B cell (primary cell): ENCODE measurements around the gene CIT. TPM values are rescaled to one million over a fixed set of nuclear protein-coding genes. Genes with fewer than 3 reads are reported as not detected.

ENCODE experiments used
- ATAC-seq: fragments of 200-7000 bp; cut with Tn5 transposase; one replicate; pipeline ENCODE4 v1.10.0; 2021; ENCODE audit warnings: low read depth, mild to moderate bottlenecking, moderate number of reproducible peaks, moderate library complexity
- CTCF ChIA-PET: fragments of 350-600 bp; sonication (Branson Sonifier 250); formaldehyde crosslinking; loops from one replicate; lab custom pipeline; 2021; ENCODE audit warnings: antibody characterized with exemption, inconsistent platforms; lab: Charles Lee
- POLR2A ChIA-PET: fragments of 350-600 bp; sonication (Branson Sonifier 250); formaldehyde crosslinking; loops from one replicate; lab custom pipeline; 2021; ENCODE audit warnings: antibody characterized with exemption; lab: Charles Lee
- DNase-seq: peaks from one replicate; pipeline ENCODE4 v3.0.0; 2013
- H2AFZ ChIP-seq: 2 replicates; pipeline ENCODE4 v1.6.1; 2012; ENCODE audit warnings: mild to moderate bottlenecking, low read depth, low read length; ENCODE audit not compliant: insufficient read depth, poor library complexity, severe bottlenecking
- H3K27ac ChIP-seq, 2 donors: 1 replicate in 1 of 2; 2 replicates in 1 of 2; pipeline ENCODE4 v1.5.1; 2012 to 2013; ENCODE audit warnings: low read length in 2 of 2, mild to moderate bottlenecking in 2 of 2, moderate library complexity in 1 of 2
- H3K27me3 ChIP-seq, 4 experiments: fragments of 200-600 bp in 1 of 4; sonication (generic) in 1 of 4; replicated peaks in 1 of 4; 1 replicate in 2 of 4; 2 replicates in 2 of 4; pipeline versions ENCODE4 v1.6.1 to v1.7.0; 2013 to 2016; ENCODE audit warnings: low read length in 3 of 4, mild to moderate bottlenecking in 2 of 4, mixed read lengths in 1 of 4, moderate library complexity in 1 of 4; ENCODE audit not compliant: insufficient read depth in 4 of 4, control insufficient read depth in 3 of 4; ENCODE audit errors: control extremely low read depth in 1 of 4
- H3K36me3 ChIP-seq, 2 experiments: replicated peaks in 1 of 2; 1 replicate in 1 of 2; 2 replicates in 1 of 2; pipeline versions ENCODE4 v1.6.1 to v1.7.1; 2013; ENCODE audit warnings: low read length in 1 of 2; ENCODE audit not compliant: insufficient read depth in 2 of 2, control insufficient read depth in 1 of 2; ENCODE audit errors: control extremely low read depth in 1 of 2, extremely low read depth in 1 of 2
- H3K4me1 ChIP-seq, 2 donors: fragments of 200-600 bp in 1 of 2; sonication (generic) in 1 of 2; 1 replicate in 1 of 2; 2 replicates in 1 of 2; pipeline versions ENCODE4 v1.5.1 to v1.6.1; 2013 to 2017; ENCODE audit warnings: low read length in 2 of 2; ENCODE audit not compliant: control insufficient read depth in 2 of 2, insufficient read depth in 2 of 2
- H3K4me2 ChIP-seq: replicated peaks from 2 replicates; pipeline ENCODE3; 2012; ENCODE audit warnings: mild to moderate bottlenecking, low read depth, low read length; ENCODE audit not compliant: poor library complexity, severe bottlenecking
- H3K4me3 ChIP-seq, 5 experiments: fragments of 200-600 bp in 1 of 5; sonication (generic) in 1 of 5; 1 replicate in 3 of 5; 2 replicates in 2 of 5; pipeline versions ENCODE4 v1.5.1 to v1.7.0; 2011 to 2016; ENCODE audit warnings: low read length in 4 of 5, mild to moderate bottlenecking in 4 of 5, low read depth in 2 of 5, control low read depth in 1 of 5, moderate library complexity in 1 of 5; ENCODE audit not compliant: insufficient read depth in 1 of 5; ENCODE audit errors: control extremely low read depth in 1 of 5, extremely low read depth in 1 of 5
- H3K79me2 ChIP-seq: fragments of 200-600 bp; sonication (generic); one replicate; pipeline ENCODE4 v1.6.0; 2016; ENCODE audit warnings: low read length; ENCODE audit not compliant: control insufficient read depth, insufficient read depth
- H3K9ac ChIP-seq: fragments of 200-600 bp; sonication (generic); 2 replicates; pipeline ENCODE4 v1.6.1; 2017; ENCODE audit warnings: mild to moderate bottlenecking, low read length, moderate library complexity
- H3K9me3 ChIP-seq, 3 donors: one replicate each; pipeline versions ENCODE4 v1.6.1 to v1.7.1; 2013; ENCODE audit warnings: low read length in 2 of 3; ENCODE audit not compliant: control insufficient read depth in 2 of 3, insufficient read depth in 1 of 3; ENCODE audit errors: control extremely low read depth in 1 of 3
- H4K20me1 ChIP-seq: 2 replicates; pipeline ENCODE4 v1.6.0; 2012; ENCODE audit warnings: mild to moderate bottlenecking, low read length; ENCODE audit not compliant: insufficient read depth, control insufficient read depth, poor library complexity, severe bottlenecking
- H3K27ac Mint-ChIP-seq: one replicate; pipeline ENCODE4 v1.8.0; 2021; ENCODE audit warnings: mixed read lengths
- H3K27me3 Mint-ChIP-seq: one replicate; pipeline ENCODE4 v1.8.0; 2021; ENCODE audit warnings: mixed read lengths
- H3K4me1 Mint-ChIP-seq: one replicate; pipeline ENCODE4 v1.8.0; 2021; ENCODE audit warnings: mixed read lengths
- H3K4me3 Mint-ChIP-seq: one replicate; pipeline ENCODE4 v1.8.0; 2021; ENCODE audit warnings: mixed read lengths
- H3K9me3 Mint-ChIP-seq: one replicate; pipeline ENCODE4 v1.8.0; 2022; ENCODE audit warnings: mixed read lengths; ENCODE audit not compliant: insufficient read depth
- CTCF ChIP-seq: fragments of 200-600 bp; IDR thresholded peaks from one replicate; pipeline ENCODE4 v1.8.0; 2022; ENCODE audit warnings: antibody characterized with exemption, mild to moderate bottlenecking
- EZH2 ChIP-seq: IDR thresholded peaks from 2 replicates; pipeline ENCODE4 v1.6.1; 2012; ENCODE audit warnings: borderline replicate concordance, low read depth, mild to moderate bottlenecking, moderate library complexity, low read length; ENCODE audit not compliant: insufficient read depth, poor library complexity, severe bottlenecking
- WGBS: methylation state at CpG from one replicate; pipeline ENCODE4 v1.1.5; 2013; ENCODE audit warnings: missing lambda C conversion rate; ENCODE audit not compliant: insufficient coverage; 5-methylcytosine and 5-hydroxymethylcytosine counted together
- intact Hi-C: fragments of 100-400 bp; cut with micrococcal nuclease; formaldehyde crosslinking; loops from one replicate; pipeline ENCODE4 v1.10.0; 2022
- polyA plus RNA-seq: library from polyadenylated mRNA; depleted of rRNA; stranded (reverse); fragments of >200 nt; gene quantifications from 2 replicates; pipeline ENCODE4 v1.2.3, GENCODE V29; 2012
- total RNA-seq, 2 donors: library from RNA; stranded (reverse); fragments of 120-200 nt in 1 of 2; gene quantifications; 1 replicate in 1 of 2; 2 replicates in 1 of 2; pipeline versions ENCODE4 v1.2.3 to v1.2.4, GENCODE V29; 2013 to 2022

CIT gene
- total and polyA plus RNA-seq, 2 donors (not counting 1 experiment from before 2014, with no cell fraction given), result 1.4 to 6.1 TPM

DNA sequence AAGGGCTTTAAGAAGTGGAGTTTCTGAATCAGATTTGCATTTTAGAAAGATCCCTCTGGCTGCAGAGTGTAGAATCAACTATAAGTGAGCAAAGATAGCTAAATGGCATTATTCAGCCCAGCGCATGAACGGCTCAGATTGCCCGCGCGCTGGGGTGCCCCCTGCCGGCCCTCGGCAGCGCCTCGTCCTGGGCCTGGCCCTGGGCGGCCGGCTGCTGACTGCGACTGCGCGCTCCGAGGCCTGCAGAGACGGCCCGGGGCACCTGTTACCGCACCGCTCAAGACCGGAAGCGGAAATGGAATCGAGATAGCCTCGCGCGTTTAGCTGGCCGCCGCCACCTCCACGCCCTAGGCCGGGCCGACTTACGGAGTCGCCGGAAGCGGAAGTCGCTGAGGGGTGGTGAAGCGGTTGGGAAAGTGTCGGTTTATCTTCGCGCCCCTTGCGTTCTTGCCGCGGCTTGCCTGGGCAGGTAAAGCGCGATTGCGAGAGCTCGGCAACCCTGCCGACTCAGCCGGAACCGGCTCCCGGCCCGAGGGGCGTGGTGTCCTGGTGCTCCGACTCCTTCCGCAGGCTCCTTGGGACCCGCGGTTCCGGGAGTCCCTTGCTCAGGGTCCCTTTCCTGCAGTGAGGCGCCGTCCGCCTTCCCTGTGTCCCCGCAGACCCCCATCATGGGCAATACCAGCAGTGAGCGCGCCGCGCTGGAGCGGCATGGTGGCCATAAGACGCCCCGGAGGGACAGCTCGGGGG is 209.4 kb downstream of the CIT start, which contains the start of gene PRKAB1:
Gene PRKAB1, plus strand, starts transcription at position 557 of the 747 bp plus-strand sequence. Its CDS starts 112 bp downstream, at position 669.
- H3K9me3 ChIP-seq, result no peaks in the 10 kb centered on the region
- H3K4me1 Mint-ChIP-seq, result peaks cover 51% of the 10 kb centered on the region
- H3K79me2 ChIP-seq, result peaks cover 16% of the 10 kb centered on the region
- H3K27ac ChIP-seq, result peak within 1 kb of the TSS; percentile 80 to 92
- H3K27ac Mint-ChIP-seq, result peak within 1 kb of the TSS; percentile 92
- H3K9ac ChIP-seq, result peak within 1 kb of the TSS; percentile 93
- TF ChIP-seq CTCF (peak; percentile 95), EZH2 (no peak)
- under 1% methylated on average over 69 of the region's 69 CpGs for WGBS
- peak; percentile 99 for DNase-seq
- peak within 1 kb of the TSS; percentile 89 for H3K4me2 ChIP-seq
- peak; percentile 94 for ATAC-seq
- H3K9me3 Mint-ChIP-seq, result no peaks in the 10 kb centered on the region
- ChIA-PET POLR2A (interaction anchor here (0.5 to 1.8 kb wide), 4 partner anchors 10 to 533 kb away, joined by 4 to 20 read pairs (median 5); partner anchors contain the start of gene RPLP0), CTCF (interaction anchor here (0.6 to 2.2 kb wide), 9 partner anchors 9 to 533 kb away, joined by 3 to 22 read pairs (median 4); partner anchors contain the start of gene RPLP0)
- no peaks in the 10 kb centered on the region for H3K27me3 ChIP-seq
- H3K4me1 ChIP-seq, result peaks cover 28 to 36% of the 10 kb centered on the region in 2 donors
- no peaks in the 10 kb centered on the region for H4K20me1 ChIP-seq
- H3K27me3 Mint-ChIP-seq, result no peaks in the 10 kb centered on the region
- H3K36me3 ChIP-seq, result peaks cover 15 to 21% of the 10 kb centered on the region in 2 experiments
- peak within 1 kb of the TSS; percentile 91 for H2AFZ ChIP-seq
- H3K4me3 ChIP-seq, result peak within 1 kb of the TSS; percentile 80 to 95 (median 89)
- H3K4me3 Mint-ChIP-seq, result peak within 1 kb of the TSS; percentile 87
- intact Hi-C loops, result loop anchor here (1.0 to 5.0 kb wide), 6 partner anchors 15 to 1651 kb away; partner anchors contain the start of genes BICDL1, CIT, PEBP1 and RFC5
